GM21825 (cell line): ENCODE results near the gene STK32C.

Source experiments
- ATAC-seq: cut with Tn5 transposase; IDR thresholded peaks from one replicate; pipeline ENCODE4 v1.9.1; 2021; ENCODE audit warnings: mild to moderate bottlenecking, moderate library complexity; ENCODE audit not compliant: unreplicated experiment

Gene STK32C

GRCh38 chr10:132202070-132202970, 105.4 kb downstream of the STK32C start:
- ATAC-seq: no peak

GRCh38 chr10:132201111-132201969, 106.4 kb downstream of the STK32C start:
- ATAC-seq: no peak

GRCh38 chr10:132200344-132201110, 107.2 kb downstream of the STK32C start:
- ATAC-seq: no peak

GRCh38 chr10:132199854-132200311, 107.9 kb downstream of the STK32C start:
- no peak for ATAC-seq

GRCh38 chr10:132199268-132199853, 108.4 kb downstream of the STK32C start:
- ATAC-seq: no peak

GRCh38 chr10:132198381-132199181, 109.2 kb downstream of the STK32C start:
- ATAC-seq: no peak

GRCh38 chr10:132198068-132198370, 109.7 kb downstream of the STK32C start:
- no peak for ATAC-seq

- ATAC-seq: no peak
These were observed 110.3 kb downstream of the STK32C start for GRCh38 chr10:132197271-132198067.

GRCh38 chr10:132196178-132197113, 111.3 kb downstream of the STK32C start:
- ATAC-seq: no peak

GRCh38 chr10:132195366-132196075, 112.2 kb downstream of the STK32C start:
- no peak for ATAC-seq

GRCh38 chr10:132194726-132195125, 113.0 kb downstream of the STK32C start:
- ATAC-seq: no peak

GRCh38 chr10:132193907-132194552, 113.7 kb downstream of the STK32C start:
- ATAC-seq: no peak

- ATAC-seq: no peak
These were observed 114.6 kb downstream of the STK32C start for GRCh38 chr10:132192991-132193665.

- ATAC-seq: no peak
These were observed 115.4 kb downstream of the STK32C start for GRCh38 chr10:132192076-132192975.

- ATAC-seq: no peak
These were observed 117.8 kb downstream of the STK32C start for GRCh38 chr10:132189810-132190422.
